Erythroblast (primary cell): ENCODE measurements around the gene ADD1.

ENCODE experiments used
- GATA1 ChIP-seq: IDR thresholded peaks from 2 replicates; pipeline ENCODE4 v1.6.1; 2011; ENCODE audit warnings: low read depth, mild to moderate bottlenecking, control low read depth, low read length, moderate library complexity
- POLR2A ChIP-seq: IDR thresholded peaks from 2 replicates; pipeline ENCODE4 v1.6.1; 2011; ENCODE audit warnings: mild to moderate bottlenecking, low read length

GRCh38 chr4:2961811-2962441 lies 118.3 kb downstream of the ADD1 start:
- TF ChIP-seq POLR2A (no peak), GATA1 (no peak)
